Kidney tubule cell (primary cell): ENCODE results near the gene POLE.

Source experiments
- DNase-seq: peaks from one replicate; pipeline ENCODE4 v3.0.0-alpha.2; 2018; ENCODE audit warnings: low spot score

Gene POLE

GRCh38 chr12:132657004-132657727 is 30.0 kb downstream of the POLE start:
- DNase-seq: no peak

- no peak for DNase-seq
These were observed 33.4 kb downstream of the POLE start for GRCh38 chr12:132653567-132654290.

DNA sequence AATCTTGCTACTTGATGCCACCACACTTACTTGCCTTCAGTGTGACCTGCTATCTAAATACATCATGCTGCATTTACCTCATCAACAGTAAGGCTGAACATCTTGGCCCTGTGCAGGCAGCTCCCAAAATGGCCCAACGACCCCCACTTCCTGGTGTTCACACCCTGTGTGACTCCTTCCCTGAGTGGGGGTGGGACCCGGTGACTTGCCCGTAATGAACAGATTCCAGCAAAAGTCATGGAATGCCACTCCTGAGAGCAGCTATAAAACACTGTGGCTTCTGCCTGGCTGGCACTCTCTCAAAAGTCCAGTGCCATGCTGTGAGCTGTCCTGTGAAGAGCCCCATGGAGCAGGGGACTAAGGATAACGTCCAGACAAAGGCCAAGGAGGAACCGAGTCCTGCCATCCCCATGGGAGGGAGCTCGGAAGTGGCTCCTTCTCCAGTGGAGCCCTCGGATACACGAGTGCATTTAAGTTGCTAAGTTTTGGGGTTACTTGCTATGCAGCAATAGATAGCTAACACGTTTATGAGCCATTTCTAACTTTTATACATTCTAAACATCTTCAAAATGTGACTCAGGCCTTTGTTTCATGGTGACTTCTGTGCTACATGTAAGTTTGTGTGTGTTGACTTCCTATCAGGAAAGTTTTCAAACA is 35.6 kb downstream of the POLE start:
- no peak for DNase-seq

- DNase-seq: no peak
These were observed 37.8 kb downstream of the POLE start for GRCh38 chr12:132649226-132649945.

GRCh38 chr12:132648616-132649225 is 38.4 kb downstream of the POLE start:
- no peak for DNase-seq

DNA sequence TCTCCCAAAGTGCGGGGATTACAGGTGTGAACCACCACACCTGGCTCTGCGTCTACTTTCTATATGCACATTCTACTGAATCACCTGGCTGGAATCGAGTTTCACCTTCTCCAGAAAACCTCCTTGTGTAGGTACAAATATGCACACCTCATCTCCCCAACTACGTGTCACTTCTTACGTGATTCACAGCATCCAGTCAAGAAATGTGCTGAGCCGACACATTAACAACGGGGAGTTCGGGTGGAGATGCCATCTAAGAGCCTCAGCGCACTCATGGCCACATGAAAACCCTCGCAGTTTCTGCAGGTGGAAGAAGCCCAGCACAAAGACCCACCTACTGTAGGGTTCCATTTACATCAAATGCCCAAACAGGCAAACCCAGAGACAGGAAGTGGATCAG is 39.3 kb downstream of the POLE start:
- DNase-seq: no peak

GRCh38 chr12:132646850-132647249 is 40.3 kb downstream of the POLE start:
- DNase-seq: no peak

- no peak for DNase-seq
These were observed 44.0 kb downstream of the POLE start for GRCh38 chr12:132642846-132643835.

DNA sequence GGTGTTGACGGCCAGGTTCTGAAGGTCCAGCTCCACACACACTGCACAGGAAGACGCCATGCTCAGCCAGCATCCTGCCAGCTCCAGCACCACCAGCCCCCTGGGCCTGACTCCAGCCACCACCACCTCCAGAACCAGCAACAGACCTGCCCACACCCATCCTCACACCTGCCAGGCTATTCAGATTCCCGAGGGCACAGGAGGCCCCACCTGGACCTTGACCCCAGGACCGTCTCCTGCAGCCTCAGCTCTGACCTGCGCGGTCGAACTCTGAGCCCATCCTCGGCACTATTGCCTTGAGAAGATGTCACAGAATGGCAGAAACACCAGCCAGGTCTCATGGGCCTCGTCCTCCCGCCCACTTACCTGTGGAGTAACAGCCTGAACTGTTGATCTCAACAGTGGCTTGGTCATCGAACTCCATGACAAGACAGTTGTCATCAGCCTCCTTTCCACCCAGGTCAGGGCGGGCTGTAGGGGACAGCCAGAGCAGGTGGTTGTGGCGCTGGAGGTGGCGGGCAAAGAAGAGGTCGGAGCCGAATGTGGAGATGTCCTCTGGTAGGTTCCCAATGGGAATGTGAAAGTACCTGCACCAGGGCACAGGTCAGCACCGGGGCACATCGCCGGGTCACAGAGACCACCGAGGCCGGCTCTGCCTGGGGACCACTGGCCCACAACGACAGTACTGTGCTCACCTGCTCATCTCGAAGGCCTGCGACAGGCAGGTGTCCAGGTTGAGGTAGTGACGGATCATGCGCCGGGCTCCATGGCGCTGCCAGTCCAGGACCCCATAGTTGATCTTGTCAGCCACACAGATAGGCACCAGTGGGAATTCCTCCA is 45.1 kb downstream of the POLE start:
- no peak for DNase-seq

DNA sequence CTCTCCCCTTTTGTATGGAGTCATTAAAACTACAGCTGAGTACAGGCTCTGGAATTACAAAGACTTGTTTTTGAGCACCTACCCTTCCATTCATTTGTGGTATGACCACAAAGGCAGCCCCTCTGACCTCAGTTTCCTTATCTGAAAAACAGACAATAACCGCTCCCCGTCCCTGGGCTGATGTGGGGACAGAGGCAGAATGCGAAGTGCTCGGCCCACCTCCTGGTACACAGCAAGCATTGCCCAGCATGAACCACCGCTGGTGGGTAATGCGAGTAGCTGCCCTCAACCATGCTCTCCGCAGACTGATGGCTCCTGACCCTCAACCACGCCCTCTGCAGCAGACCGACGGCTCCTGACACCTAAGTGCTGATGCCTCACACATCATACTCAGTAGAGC is 46.2 kb downstream of the POLE start:
- no peak for DNase-seq

- DNase-seq: no peak
These were observed 47.1 kb downstream of the POLE start for GRCh38 chr12:132639956-132640520.

GRCh38 chr12:132638541-132639408 is 48.4 kb downstream of the POLE start:
- DNase-seq: peak; percentile 51

- DNase-seq: no peak
These were observed 49.3 kb downstream of the POLE start for GRCh38 chr12:132637811-132638210.

DNA sequence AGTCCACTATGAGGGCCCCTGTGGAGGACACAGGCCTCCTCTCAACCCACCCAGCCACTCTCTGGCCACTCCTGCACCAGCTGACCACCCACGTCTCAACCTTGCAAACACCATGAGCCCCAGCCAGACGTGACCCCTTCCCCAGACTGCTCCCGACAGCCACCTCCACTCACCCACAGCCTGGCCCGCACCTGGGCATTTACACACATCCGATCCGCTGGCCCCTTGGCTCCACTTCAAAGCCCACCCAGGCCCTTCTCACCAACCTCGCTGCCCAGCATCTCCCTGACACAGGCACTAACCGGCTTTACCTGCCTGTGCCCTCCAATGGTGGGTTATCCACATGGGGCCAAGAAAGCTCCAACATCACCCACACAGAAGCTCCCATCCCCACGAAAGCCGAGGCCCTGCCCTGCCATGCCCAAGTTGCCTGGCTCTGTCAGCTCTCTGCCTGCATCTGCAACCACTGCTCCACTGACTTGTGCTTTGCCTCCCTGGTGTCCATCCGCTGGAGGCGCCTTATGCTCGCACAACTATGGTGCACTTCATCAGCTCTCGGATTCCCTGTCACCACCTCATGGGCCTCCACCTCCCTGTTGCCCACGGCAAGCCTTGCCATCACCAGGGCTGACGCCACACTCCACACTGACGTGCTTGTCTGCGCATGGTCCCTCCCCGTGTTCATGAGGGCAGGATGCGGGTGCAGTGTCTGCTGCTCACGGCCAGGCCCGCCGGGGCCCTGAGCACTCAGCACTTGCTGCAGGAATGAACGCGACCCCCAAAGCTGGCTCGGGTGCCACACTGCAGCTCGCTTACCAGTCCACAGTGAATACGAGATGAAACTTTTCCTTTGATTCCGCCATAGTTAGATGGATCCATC is 51.8 kb downstream of the POLE start:
- no peak for DNase-seq

GRCh38 chr12:132634411-132634990 is 52.6 kb downstream of the POLE start:
- no peak for DNase-seq

GRCh38 chr12:132633901-132634300 is 53.2 kb downstream of the POLE start:
- DNase-seq: no peak

DNA sequence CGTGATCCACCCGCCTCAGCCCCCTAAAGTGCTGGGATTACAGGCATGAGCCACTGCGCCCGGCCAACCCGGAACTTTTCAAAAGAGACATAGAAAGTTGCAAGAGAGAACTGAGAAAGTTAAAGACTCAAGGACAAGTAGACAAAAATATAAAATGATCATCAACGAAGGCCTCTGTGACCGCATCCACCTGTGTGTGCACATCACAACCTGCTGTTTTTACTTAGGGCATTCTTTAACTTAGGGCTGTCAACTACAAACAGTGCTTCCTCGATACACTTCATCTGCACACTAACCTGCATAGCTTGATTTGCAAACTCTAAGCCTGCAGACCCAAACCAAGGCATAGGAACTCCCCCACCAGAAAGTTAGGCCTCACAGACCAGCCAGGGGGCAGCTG is 53.7 kb downstream of the POLE start:
- no peak for DNase-seq
